Measurements from ENCODE around the gene WSB2.

GRCh38 chr12:118034429-118035189 is 26.4 kb downstream of the WSB2 start:
- TF ChIP-seq POLR2A (IDR thresholded peaks at IDR 0.05; ENCODE audit: low read depth, low read length) (no peak), POLR2AphosphoS5 (IDR thresholded peaks at IDR 0.05; ENCODE audit: low read depth, low read length) (no peak)

Data from GM12892 (cell line).